ENCODE results near the gene CREB3L4. TPM values are rescaled to one million over a fixed set of nuclear protein-coding genes. Genes with fewer than 3 reads are reported as not detected.

Gene CREB3L4
- total RNA-seq, 1 experiment from 2014 or later = 5.0 TPM

DNA sequence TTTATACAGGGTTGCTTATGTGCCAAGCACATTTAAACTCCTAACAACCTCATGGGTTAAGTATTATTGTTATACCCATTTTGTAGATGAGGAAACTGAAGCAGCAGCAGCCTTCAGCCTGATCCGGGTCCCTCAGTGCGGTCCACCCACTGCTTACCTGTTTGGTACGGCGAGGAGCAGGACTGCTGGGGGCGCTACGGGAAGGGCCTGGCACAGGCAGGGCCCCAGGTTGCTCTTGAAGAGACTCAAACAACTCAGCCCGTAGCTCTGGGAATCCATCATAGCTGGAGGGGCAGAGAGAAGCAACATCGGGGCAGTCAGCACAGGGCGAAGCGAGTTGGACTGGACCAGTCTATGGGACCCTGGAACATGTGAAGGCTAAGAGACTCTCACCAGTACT is 30.4 kb upstream of the CREB3L4 start:
- DNase-seq (ENCODE audit: low read depth) = no peak

DNA sequence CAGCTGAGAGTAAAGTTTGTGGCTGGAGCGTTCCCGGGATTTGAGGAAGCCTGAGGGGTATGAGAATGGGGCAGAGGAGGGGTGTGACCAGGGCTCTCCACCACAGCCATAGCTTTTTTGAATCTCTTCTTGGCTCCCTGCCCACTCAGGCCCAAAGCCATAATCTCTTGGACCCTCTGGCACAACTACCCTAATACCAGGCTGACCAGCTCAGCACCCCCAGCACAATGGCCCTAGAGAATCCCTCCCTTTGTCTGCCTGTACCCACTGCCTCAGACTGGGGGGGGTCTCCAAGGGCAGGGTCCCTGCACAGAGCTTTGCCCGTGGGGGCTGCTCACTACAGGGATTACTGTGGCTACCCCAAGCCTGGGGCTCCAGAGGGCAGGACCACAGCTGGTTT is 28.7 kb upstream of the CREB3L4 start:
- no peak for DNase-seq (ENCODE audit: low read depth)

DNA sequence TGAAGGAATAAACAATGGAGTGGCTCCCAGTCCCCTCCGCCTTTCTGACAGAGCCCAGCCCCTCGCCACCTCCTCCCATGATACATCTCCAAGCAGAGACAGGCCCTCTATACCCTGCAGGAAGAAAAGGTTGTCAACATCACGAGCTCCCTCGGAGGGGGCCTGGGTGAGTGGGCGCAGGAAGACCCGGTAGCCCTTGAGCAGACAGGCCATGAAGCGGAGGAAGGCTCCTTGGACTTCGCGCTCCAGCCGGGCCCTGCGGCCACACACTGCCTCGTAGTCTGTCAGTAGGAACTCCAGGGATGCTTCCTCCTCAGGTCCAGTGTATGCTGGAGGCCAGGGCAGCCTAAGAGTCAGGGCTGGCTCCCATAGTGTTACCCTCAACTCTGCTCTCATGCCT is 28.2 kb upstream of the CREB3L4 start:
- DNase-seq (ENCODE audit: low read depth) = no peak

DNA sequence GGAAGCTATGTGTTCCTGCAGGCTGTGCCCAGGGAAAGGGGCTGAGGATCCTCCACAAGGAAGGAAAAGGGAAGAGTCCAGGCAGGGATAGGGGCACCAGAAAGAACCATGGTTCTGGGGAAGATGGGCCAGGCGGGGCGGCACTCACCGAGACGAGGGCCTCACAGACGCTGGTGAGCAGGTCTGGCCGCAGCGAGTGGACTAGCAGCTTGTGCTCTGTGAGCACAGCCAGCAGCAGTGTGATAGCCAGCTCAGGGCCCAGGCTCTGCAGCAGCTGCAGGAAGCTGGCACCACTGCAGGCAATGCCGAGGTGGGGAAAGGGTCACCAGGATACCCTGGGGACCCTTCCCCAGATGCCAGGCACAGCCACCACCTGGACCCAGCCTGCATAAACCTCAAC is 26.9 kb upstream of the CREB3L4 start:
- no peak for DNase-seq (ENCODE audit: low read depth)

DNA sequence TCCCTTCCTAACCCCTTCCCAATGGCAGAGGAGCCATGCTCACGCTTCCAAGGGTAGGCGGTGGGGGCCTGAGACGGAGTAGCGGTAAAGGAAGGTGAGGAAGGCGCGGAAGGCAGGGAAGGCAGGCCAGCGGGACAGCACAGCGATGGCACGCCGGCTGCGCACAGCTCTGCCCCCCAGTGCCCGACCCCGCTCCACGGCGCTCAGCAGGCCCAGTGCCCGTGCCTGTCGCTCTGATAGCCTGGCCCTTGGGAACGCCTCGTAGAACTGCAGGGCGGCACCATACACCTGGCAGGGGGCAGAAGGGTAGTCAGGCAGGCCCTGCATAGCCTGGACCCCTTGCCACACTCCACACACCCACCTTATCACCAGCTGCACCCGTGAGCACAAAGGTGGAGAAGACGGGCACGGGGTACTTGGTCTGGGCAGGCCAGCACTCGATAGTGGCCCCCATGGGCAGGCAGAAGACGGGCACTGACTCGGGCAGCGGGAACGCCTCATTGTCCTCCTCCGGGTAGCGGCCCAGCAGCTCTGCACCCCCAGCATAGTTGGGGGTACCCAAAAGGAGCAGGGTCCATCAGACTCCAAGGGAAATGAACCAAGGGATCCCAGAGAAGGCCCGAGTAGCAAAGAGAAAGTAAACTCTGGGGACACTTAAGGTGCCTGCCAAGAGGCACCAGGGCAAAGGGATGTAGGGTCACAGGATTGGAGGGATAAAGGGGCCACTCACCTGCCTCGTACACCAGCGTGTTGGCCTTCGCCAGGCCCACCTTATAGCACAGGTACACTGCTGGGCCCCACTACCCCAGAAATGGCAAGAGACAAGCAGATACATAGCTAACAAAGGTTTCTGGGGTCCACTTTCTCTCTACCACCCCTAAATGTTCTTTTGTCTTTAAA is 25.6 kb upstream of the CREB3L4 start:
- DNase-seq (ENCODE audit: low read depth) = no peak

DNA sequence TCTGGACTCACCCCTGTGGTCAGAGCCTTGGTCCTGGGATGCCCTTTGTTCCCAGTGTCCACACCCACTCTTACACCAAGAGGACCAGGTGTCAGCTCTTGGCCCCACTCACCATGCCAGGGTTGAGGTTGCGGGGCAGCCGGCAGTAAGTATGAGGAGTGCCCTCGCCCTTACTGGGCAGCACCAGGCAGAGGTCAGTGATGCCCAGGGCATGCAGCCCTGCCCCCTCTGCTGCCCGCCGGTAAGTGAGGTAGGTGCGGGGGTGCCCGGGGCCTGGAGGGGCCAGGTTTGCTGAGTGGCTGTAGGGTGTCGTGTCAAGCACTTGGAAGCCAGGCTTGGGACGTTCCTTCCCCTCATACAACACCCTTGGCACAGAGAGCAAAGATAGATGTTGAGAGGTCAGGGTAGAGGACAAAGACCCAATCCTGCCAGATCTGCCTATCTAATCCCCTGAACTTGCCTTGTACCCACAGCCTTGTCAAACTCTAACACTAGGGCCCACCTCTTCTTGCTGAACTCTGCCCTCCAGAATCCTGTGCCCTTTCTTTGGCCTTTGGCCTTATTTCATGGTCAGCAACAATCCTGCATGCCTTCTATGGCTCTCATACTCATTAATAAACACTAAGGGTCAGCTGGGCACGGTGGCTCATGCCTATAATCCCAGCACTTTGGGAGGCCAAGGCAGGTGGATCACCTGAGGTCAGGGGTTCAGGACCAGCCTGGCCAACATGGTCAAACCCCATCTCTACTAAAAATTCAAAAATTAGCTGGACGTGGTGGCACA is 24.7 kb upstream of the CREB3L4 start:
- no peak for DNase-seq (ENCODE audit: low read depth)

DNA sequence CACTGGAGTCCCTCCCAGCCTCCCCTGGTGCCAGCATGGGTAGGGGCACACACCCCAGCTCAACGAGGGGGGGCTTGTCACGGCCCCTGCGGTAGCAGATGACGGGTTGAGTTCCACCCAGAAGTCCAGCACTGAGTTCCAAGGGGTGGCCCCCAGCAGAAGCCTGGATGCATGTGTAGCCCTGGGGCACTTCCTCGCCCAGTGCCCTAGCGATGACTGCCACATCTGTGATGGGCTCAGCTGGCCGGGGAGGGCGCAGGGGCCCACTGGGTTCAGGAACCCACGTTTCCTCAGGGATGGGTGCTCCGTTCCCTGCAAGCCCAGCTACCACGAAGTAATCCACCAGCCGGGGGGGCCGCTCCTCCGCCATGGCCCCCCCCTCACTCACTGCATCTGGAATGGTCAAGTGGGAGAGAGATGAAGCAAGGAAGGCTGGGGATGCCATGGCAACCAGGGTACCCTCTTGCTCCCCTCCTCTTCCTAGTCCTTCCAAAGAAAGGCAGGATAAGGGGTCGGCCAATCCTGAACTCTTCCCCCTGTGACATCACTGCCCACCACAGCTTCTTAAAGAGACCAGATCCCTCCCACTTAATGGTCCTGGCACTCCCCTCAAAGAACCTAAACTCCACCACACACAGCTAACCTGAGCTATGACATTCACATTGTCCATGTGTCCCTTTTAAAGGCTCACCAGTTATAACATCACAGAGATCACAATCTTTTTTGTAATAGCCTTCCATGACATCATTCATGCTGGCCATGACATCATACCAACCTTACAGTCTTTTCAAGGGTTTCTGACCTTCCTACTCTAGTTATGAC is 23.5 kb upstream of the CREB3L4 start:
- no peak for DNase-seq (ENCODE audit: low read depth)

DNA sequence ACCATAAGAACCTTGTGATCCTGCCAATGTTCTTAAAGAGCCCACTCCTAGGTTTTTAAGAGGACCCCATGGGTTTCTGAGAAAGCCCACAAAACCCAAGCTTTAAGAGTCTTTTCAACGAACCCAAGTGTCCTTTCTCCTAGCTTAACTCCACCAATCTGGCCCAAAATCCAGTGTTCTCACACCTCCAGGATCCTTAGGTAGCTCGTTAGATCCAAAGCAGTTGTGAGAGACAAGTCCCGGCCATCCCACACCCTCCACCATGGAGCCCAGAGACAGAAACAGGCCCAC is 22.9 kb upstream of the CREB3L4 start:
- no peak for DNase-seq (ENCODE audit: low read depth)

DNA sequence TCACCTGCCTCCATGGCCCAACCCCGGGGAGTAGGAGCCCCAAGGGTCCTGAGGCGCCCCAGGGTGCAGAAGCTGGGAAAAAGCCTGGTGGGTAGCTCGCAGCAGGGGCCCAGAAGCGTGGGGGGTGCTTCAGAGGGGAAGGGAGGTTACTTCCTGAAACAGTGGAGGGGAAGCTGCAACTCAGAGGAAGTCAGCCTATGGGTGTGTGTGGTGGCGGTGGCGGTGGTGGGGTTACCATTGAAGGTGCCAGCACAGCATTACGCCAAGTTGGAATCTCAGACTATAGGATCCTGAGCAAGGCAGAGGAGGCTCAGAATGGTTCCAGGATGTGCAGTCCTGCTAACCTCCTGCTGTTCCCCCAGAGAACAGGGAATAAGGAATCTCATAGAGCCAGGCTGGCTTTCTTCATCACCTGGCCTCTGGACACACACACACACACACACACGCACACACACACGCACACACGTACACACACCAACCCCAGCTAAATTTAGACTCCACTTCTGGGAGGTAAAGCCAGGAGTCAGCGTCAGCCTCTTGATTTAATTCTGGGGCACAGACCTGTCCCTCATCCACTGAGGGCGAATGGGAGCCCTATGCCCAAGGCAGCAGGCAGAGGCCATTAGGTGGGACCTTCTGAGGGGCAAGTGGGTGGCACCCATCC is 22.4 kb upstream of the CREB3L4 start:
- no peak for DNase-seq (ENCODE audit: low read depth)

DNA sequence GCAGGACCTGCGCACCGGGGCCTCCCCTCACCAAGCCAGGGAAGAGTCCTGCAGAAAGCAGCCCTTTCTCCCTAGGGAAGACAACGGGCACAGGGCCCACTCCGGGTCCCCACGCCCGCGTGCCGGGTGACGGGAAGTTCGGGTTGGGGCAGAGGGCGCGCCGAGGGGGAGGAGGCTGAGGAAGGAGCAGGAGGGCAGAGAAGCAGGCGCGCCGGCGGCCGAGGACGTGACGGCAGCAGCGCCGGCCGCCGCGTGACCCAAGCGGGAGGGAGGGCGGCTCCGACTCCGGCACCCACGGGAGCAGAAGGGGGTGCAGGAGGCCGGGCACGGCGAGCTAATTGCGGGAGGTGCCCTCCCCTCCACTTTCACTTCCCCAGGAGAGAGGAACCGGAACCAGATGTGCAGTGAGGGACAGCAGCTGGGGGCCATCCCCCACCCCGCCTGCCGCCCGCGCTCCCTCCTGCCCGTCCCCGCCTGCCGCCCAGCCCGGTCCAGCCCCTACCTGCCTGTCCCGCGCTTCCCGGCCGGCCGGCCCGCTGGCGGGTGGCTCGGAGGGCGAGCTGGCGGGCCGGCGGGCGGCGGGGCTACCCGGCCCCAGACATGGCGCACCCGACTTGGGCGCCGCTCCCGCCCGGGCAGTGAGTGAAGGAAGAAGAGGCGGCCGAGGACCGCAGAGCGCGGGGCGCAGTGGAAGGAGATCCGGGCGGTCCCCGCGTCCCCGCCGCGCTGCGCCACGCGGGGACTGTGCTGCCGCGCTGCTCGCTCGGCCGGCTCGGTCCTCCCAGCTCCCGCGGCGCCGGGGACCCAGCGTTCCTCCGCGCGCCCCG is 21.7 kb upstream of the CREB3L4 start:
- DNase-seq (ENCODE audit: low read depth) = peak; percentile 79

DNA sequence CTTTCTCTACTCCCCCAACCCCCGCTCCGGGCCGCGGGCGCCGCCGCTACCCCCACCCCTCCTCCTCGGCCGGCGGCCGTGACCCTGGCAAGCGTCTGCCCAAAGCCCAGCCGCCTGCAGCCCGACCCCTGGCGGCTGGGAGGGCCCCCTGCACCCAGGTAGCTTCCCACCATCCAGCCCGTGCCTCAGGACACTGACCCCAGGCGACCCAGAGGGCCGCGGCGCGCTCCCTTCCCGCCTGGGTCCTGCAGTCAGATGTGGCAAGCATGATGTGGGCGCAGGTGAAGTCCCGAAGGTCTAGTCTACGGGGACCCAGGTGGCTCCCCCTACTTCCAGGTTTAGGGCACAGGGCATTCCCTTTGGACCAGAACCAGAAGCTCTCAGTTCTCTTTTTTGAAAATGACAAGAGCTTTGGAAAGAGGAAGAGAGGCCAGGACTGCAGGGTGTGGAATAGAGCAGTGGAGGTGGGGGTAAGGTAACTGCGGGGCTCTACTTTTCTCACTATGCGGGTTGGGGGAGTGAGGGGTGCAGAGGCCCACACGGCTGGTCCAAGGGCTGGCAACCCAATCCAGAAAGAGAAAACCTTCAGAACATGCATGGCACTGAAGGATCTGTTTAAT is 21.0 kb upstream of the CREB3L4 start, which contains the start of gene DENND4B:
Gene DENND4B (minus strand): TSS at position 97 of the 620 bp plus-strand sequence. CDS start 2,344 bp downstream, outside the sequence.
- peak; percentile 86 for DNase-seq (ENCODE audit: low read depth)

DNA sequence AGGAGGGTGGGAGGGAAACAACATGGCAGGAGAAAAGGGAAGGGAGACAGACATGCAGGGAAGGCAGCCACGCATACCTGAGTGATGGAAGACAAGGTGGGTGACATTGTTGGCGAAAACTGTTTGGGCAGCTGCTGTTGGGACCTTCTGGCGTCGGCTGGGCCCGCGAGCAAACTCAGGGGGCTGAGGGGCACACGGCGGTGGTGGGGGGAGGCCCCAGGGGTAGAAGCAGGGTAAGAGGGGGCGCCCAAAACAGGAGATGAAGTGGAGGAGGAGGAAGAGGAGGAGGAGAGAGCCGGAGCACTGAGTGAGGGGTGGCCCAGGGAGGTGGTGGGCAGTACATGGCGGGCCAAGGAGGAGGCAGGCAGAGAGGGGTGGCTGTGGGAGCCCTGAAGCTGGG is 16.5 kb upstream of the CREB3L4 start:
- no peak for DNase-seq (ENCODE audit: low read depth)

DNA sequence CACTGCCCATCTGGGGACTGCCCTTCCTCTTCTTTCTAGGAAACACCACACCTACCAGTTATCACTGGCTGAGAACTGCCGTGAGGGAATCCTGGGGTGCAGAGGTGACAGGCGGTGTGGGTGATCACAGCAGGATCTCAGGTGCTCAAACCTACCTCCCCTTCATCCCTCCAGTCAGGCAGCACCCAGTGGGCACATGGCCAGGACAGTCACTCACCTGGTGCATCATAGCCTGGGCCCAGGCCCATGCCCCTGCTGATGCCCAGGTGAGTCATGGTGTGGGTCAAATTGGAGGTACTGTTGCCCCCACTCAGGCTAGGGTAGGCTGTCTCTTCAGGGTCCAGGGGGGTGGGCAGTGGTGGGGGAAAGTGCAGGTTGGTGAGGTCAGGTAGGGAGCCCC is 15.9 kb upstream of the CREB3L4 start:
- DNase-seq (ENCODE audit: low read depth) = no peak

DNA sequence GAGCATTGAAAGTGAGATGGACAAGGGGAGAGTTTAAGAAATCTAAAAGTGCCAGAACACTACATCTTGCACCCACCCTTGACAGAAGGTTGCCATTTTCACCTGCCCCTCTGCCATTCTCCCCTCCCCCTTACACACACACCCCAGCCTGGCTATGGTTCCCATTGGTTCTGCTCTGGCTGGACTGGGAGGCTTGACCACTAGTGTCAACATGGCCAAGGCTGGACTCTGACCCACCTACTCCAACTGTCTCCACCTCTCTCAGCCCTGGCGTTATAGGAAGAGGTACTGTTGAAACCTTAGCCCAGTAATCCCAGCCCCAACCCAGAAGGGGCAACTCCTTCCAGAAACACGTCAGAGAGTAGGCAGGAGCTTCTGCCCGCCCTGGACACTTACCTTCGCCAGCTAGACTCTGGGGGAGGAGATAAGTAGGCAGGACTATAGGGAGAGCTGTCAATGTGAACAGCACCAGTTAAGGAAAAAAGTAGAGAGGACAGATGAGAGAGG is 13.8 kb upstream of the CREB3L4 start:
- DNase-seq (ENCODE audit: low read depth) = no peak

DNA sequence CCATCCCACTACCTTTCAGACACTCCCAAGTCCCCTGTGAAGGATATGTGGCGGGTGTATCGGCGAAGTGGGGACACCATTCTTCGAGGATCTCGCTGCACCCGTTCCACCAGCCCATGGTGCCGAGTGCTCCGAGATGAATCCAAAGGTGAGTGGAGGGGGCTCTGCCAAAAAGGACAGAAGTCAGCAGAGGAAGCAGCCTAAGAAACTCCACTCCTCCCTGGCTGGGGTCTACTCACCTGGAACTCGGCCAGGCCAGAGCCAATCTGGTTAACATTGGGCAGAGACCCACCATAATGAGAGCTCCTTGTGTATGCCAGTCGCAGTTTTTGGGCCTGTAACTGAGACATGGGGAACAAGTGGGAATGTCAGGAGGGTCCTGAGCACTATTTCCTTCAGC is 12.9 kb upstream of the CREB3L4 start:
- DNase-seq (ENCODE audit: low read depth) = no peak

DNA sequence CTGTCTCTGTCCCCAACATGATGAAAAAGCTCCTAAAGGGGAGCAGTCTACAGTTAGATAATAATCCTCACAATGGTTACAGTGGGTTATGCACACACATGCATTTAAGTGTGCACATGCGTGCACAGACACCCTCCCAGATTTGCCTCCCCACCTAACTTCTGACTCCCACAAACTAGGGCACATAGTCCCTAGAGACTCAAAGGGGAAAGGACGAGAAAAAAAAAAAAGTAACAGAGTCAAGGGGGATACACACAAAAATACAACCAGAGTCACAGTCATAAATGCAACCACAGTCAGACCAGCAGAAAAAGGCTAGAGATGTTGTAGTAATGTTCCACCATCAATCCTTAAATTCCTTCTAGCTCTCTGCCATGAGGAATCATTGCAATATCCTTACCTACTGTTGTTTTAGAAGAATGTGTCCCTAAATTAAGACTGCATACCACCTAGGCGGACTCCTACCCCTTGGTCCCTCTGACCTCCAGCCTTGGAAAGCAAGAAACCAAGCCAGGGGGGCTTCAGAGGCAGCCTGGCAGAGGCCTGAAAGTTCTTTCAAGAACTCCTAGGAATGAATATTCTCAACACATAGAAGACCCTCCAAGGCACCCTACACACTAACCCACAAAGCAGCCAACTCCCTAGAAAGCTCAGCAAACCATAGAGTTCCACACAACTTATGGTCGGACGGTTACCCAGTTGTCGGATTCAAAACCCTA is 10.5 kb upstream of the CREB3L4 start:
- DNase-seq (ENCODE audit: low read depth) = no peak

DNA sequence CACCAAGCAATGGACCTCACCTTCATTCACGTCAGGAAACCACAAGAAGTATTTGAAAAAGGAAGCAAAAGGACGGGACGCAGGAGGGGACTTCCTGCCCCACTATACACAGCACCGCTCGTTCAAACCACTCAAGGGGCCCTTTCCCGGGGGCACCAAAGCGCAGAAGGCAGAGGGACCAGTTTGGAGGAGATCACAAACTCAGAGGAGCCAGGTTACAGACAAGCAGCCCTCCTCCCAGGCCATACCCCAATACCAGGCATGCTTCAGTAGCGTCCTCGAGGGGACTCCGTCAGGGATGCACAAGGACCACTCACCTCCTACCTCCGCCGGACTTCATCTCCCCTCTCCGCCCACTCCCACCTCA is 10.0 kb upstream of the CREB3L4 start:
- peak; percentile 45 for DNase-seq (ENCODE audit: low read depth)

DNA sequence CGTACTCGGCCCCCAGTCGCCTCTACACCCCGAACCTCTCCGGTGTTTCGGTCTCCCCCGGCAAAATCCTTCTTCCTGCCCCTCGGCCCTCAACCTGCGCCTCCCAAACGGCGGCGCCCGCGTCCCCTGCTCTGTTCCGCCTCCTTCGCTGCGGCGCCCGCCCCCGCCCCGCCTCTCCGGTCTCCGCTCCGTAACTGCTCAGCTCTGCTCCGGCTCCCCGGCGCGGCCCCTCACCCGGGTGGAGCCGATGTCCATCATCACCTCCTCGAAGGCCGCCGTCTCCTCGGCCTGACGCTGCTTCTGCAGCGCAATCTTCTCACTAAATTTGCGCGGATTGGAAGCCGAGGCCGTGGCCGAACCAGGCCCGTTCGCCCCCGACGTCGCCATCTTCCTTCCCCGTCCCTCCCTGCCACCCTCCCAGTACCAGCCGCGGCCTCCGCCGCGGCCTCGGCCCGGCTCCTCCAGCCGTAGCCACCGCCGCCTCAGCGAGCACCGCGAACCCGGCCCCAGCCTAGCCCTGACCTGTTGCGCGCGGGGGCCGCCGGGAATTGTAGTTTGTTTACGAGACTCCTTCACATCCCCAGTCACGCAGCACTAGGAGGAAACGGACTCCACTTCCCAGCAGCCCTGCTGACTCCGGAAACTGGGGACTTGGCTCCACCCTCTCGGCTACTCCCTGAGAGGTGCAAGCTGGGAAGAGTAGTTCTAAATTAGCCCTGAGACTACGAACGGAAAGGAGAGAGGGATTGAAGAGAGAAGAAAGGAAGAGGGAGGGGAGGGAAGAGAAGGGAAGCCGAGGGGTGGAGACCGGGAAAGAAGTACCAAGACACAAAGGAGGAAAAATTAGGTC is 9.4 kb upstream of the CREB3L4 start, which contains the start of gene CRTC2:
Gene CRTC2 (minus strand): TSS at position 502 of the 850 bp plus-strand sequence. CDS start 115 bp downstream, at position 387.
- DNase-seq (ENCODE audit: low read depth) = peak; percentile 99

DNA sequence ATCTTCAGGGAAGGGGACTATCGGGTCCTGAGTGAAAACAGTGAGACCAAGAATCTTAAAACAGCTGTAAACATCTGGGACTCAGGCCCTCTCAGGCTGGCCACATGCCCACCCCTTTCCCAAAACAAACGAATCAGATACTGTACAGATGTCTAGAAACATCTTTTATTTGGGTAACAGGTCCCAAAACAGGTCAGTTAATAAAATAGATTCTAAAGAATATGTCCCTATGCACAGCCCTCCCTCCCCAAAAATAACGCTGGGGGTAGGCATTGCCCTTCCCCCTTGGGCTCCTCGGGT is 8.8 kb upstream of the CREB3L4 start:
- DNase-seq (ENCODE audit: low read depth) = no peak

All from Daoy (cell line).